Endothelial cell of umbilical vein (primary cell): ENCODE measurements around the gene DEUP1. TPM values are rescaled to one million over a fixed set of nuclear protein-coding genes. Genes with fewer than 3 reads are reported as not detected.

Source experiments
- BruUV-seq: library from RNA; stranded (reverse); fragments of 400-500 nt; replicated peaks from 2 replicates; lab custom pipeline; 2021; lab: Mats Ljungman, UMichigan
- CTCF ChIA-PET: fragments of 300-600, 350-600 bp; sonication (Branson Sonifier 250); formaldehyde crosslinking; loops from one replicate; lab custom pipeline; 2021; ENCODE audit warnings: antibody characterized with exemption, inconsistent platforms; lab: Charles Lee
- POLR2A ChIA-PET: fragments of 300-600, 350-600 bp; sonication (Branson Sonifier 250); formaldehyde crosslinking; loops from one replicate; lab custom pipeline; 2021; ENCODE audit warnings: antibody characterized with exemption, inconsistent platforms; lab: Charles Lee
- DNase-seq: peaks from one replicate; pipeline ENCODE4 v3.0.0-alpha.2; 2011; ENCODE audit warnings: low read depth, low spot score
- FAIRE-seq: peaks from 2 replicates; lab custom pipeline; 2011; peaks lifted over from hg19 to GRCh38; lab: Jason Lieb, UNC
- H2AFZ ChIP-seq: 2 replicates; pipeline ENCODE4 v1.6.0; 2012; ENCODE audit warnings: low read depth, low read length, control low read depth, inconsistent platforms
- H3K27ac ChIP-seq: 2 replicates; pipeline ENCODE4 v1.5.1; 2011; ENCODE audit warnings: low read depth, mild to moderate bottlenecking, control low read depth, low read length, moderate library complexity; ENCODE audit not compliant: insufficient read depth
- H3K27me3 ChIP-seq, 2 experiments: 2 replicates each; pipeline versions ENCODE4 v1.6.0 to v1.6.1; 2011; ENCODE audit warnings: low read length in 2 of 2, mixed read lengths in 1 of 2; ENCODE audit not compliant: control insufficient read depth in 2 of 2, insufficient read depth in 2 of 2
- H3K36me3 ChIP-seq, 2 experiments: 2 replicates in 1 of 2; 3 replicates in 1 of 2; pipeline ENCODE4 v1.5.1; 2011; ENCODE audit warnings: low read length in 2 of 2, mild to moderate bottlenecking in 1 of 2, moderate library complexity in 1 of 2; ENCODE audit not compliant: control insufficient read depth in 2 of 2, insufficient read depth in 2 of 2; ENCODE audit errors: extremely low read depth in 1 of 2
- H3K4me1 ChIP-seq: 3 replicates; pipeline ENCODE4 v1.5.1; 2011; ENCODE audit warnings: mild to moderate bottlenecking, low read length; ENCODE audit not compliant: control insufficient read depth, insufficient read depth; ENCODE audit errors: extremely low read depth
- H3K4me2 ChIP-seq: 2 replicates; pipeline ENCODE4 v1.6.1; 2011; ENCODE audit warnings: low read length, control low read depth, mixed read lengths; ENCODE audit not compliant: insufficient read depth
- H3K4me3 ChIP-seq, 3 experiments: fragments of 200-600 bp in 1 of 3; sonication (generic), shearing (Covaris generic) in 1 of 3; replicated peaks in 1 of 3; 2 replicates each; pipeline ENCODE4 v1.5.1; 2011 to 2016; ENCODE audit warnings: control low read depth in 3 of 3, low read length in 3 of 3, mild to moderate bottlenecking in 2 of 3, inconsistent platforms in 1 of 3, low read depth in 1 of 3, moderate library complexity in 1 of 3; ENCODE audit not compliant: insufficient read depth in 1 of 3
- H3K79me2 ChIP-seq: 2 replicates; pipeline ENCODE4 v1.6.0; 2012; ENCODE audit warnings: low read length, inconsistent platforms; ENCODE audit not compliant: control insufficient read depth, insufficient read depth
- H3K9ac ChIP-seq: replicated peaks from 2 replicates; pipeline ENCODE3; 2011; ENCODE audit warnings: low read length, control low read depth; ENCODE audit not compliant: insufficient read depth; ENCODE audit errors: extremely low read depth
- H3K9me1 ChIP-seq: replicated peaks from 3 replicates; pipeline ENCODE4 v1.6.0; 2011; ENCODE audit warnings: mild to moderate bottlenecking, low read length; ENCODE audit not compliant: control insufficient read depth, insufficient read depth; ENCODE audit errors: extremely low read depth
- H3K9me3 ChIP-seq: replicated peaks from 2 replicates; pipeline ENCODE4 v1.5.1; 2012; ENCODE audit warnings: low read length, inconsistent platforms; ENCODE audit not compliant: control insufficient read depth, insufficient read depth
- H4K20me1 ChIP-seq: replicated peaks from 2 replicates; pipeline ENCODE3; 2011; ENCODE audit warnings: mild to moderate bottlenecking, low read length; ENCODE audit not compliant: control insufficient read depth, insufficient read depth; ENCODE audit errors: extremely low read depth
- EZH2 ChIP-seq: IDR thresholded peaks from 2 replicates; pipeline ENCODE4 v1.6.1; 2012; ENCODE audit warnings: borderline replicate concordance, low read depth, mild to moderate bottlenecking, moderate library complexity, low read length, inconsistent platforms; ENCODE audit not compliant: severe bottlenecking
- FOS ChIP-seq: IDR thresholded peaks from 2 replicates; pipeline ENCODE4 v1.6.1; 2011; ENCODE audit warnings: mild to moderate bottlenecking, low read length, moderate library complexity, borderline replicate concordance; ENCODE audit not compliant: insufficient read depth
- JUN ChIP-seq: IDR thresholded peaks from 2 replicates; pipeline ENCODE4 v1.6.1; 2011; ENCODE audit warnings: borderline replicate concordance, low read depth; ENCODE audit not compliant: insufficient read length, insufficient read depth
- MAX ChIP-seq: IDR thresholded peaks from 2 replicates; pipeline ENCODE4 v1.6.1; 2011; ENCODE audit not compliant: insufficient read depth, insufficient read length
- POLR2AphosphoS5 ChIP-seq: IDR thresholded peaks from 2 replicates; pipeline ENCODE4 v1.6.1; 2012; ENCODE audit warnings: low read depth, mild to moderate bottlenecking, control low read depth, low read length, moderate library complexity; ENCODE audit not compliant: insufficient read depth
- dilution Hi-C: fragments of 300-500 bp; cut with MboI; formaldehyde crosslinking; loops from one replicate; pipeline ENCODE4 v1.15.0; 2019; ENCODE audit warnings: low sequenced_read_pairs; ENCODE audit not compliant: extremely low pct_ligation_motif_present
- intact Hi-C: fragments of 100-400 bp; cut with micrococcal nuclease; formaldehyde crosslinking; loops from one replicate; pipeline ENCODE4 v1.10.0; 2022
- polyA plus RNA-seq, 4 experiments: library from polyadenylated mRNA; depleted of rRNA in 3 of 4; stranded (reverse) in 3 of 4; unstranded in 1 of 4; fragments of >200 nt; gene quantifications; 2 replicates each; pipeline versions ENCODE4 v1.2.1 to v1.2.3, GENCODE V29; 2011 to 2012; ENCODE audit warnings: missing spikeins in 1 of 4
- total RNA-seq: library from RNA; stranded (reverse); gene quantifications from 2 replicates; pipeline ENCODE4 v1.2.3, GENCODE V29; 2021
- TF ChIP-seq, protein P1 (sequence below), 2 donors: IDR thresholded peaks; 1 replicate in 1 of 2; 2 replicates in 1 of 2; pipeline ENCODE4 v1.5.1; 2011; ENCODE audit warnings: low read length in 2 of 2, mild to moderate bottlenecking in 2 of 2, moderate library complexity in 2 of 2, control low read depth in 1 of 2, inconsistent platforms in 1 of 2, low read depth in 1 of 2; ENCODE audit not compliant: insufficient read depth in 1 of 2; ENCODE audit errors: extremely low read depth in 1 of 2

Gene DEUP1
- total and polyA plus RNA-seq, 2 donors (not counting 3 experiments of a cell fraction or from before 2014, with no cell fraction given) = not detected

- dilution Hi-C loops = no loop called here
- no peaks in the 10 kb centered on the region for H4K20me1 ChIP-seq
- no peaks in the 10 kb centered on the region for H3K9me1 ChIP-seq
- intact Hi-C loops = no loop called here
- TF ChIP-seq, protein P1, sequence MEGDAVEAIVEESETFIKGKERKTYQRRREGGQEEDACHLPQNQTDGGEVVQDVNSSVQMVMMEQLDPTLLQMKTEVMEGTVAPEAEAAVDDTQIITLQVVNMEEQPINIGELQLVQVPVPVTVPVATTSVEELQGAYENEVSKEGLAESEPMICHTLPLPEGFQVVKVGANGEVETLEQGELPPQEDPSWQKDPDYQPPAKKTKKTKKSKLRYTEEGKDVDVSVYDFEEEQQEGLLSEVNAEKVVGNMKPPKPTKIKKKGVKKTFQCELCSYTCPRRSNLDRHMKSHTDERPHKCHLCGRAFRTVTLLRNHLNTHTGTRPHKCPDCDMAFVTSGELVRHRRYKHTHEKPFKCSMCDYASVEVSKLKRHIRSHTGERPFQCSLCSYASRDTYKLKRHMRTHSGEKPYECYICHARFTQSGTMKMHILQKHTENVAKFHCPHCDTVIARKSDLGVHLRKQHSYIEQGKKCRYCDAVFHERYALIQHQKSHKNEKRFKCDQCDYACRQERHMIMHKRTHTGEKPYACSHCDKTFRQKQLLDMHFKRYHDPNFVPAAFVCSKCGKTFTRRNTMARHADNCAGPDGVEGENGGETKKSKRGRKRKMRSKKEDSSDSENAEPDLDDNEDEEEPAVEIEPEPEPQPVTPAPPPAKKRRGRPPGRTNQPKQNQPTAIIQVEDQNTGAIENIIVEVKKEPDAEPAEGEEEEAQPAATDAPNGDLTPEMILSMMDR (IDR thresholded peaks at IDR 0.05; ENCODE audit: extremely low read depth in 1 of 2, insufficient read depth in 1 of 2, low read depth in 1 of 2, low read length in 2 of 2) = no peak
- TF ChIP-seq FOS (no peak), EZH2 (no peak), MAX (no peak), POLR2AphosphoS5 (no peak), JUN (no peak)
- ChIA-PET POLR2A (no interaction called here), CTCF (no interaction called here)
- no peak overlapping the region for H3K9ac ChIP-seq
- H3K27ac ChIP-seq = no peak overlapping the region
- no peak overlapping the region for H3K4me3 ChIP-seq
- H3K4me1 ChIP-seq = no peaks in the 10 kb centered on the region
- no peak overlapping the region for H2AFZ ChIP-seq
- H3K36me3 ChIP-seq = no peaks in the 10 kb centered on the region
- no peaks in the 10 kb centered on the region for H3K79me2 ChIP-seq
- no peak for DNase-seq
- FAIRE-seq = no peak
- no peaks in the 10 kb centered on the region for H3K27me3 ChIP-seq
- H3K9me3 ChIP-seq = no peaks in the 10 kb centered on the region
- no TSS peak for BruUV-seq
- no peak overlapping the region for H3K4me2 ChIP-seq
Measured at GRCh38 chr11:93350835-93351234, 20.3 kb downstream of the DEUP1 start.
